Lower leg skin (tissue), 3 donors: ENCODE measurements around the gene MYO1B.

ENCODE experiments used
- POLR2A ChIP-seq, 2 donors: fragments of 450-650 bp; IDR thresholded peaks; one replicate each; pipeline ENCODE4 v1.6.1; 2016 to 2017; ENCODE audit warnings: antibody characterized with exemption in 2 of 2, mild to moderate bottlenecking in 1 of 2, moderate library complexity in 1 of 2
- TF ChIP-seq, protein P1 (sequence below), 3 donors: fragments of 450-650 bp; IDR thresholded peaks; one replicate each; pipeline ENCODE4 v1.5.1; 2016; ENCODE audit warnings: antibody characterized with exemption in 3 of 3, mild to moderate bottlenecking in 3 of 3, moderate library complexity in 2 of 3

DNA sequence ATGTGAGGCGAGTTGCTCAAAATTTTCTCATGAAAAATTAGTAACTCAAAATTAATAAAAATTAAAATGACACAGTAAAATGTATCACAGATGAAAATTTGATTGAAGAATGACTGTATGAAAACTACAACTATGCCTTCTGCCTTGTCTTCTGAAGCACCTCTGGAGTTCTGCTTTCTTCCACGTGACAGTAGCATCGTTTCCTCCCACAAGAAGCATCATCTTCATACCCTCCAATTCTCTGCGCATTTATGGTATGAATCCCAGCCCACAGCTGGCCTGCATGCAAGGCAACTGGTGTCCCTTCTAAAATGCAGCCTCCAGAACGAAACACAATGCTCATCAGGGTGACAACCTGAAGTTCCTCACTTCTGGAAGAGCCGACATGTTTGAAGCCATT, 189.9 kb downstream of the MYO1B start:
- TF ChIP-seq, protein P1, sequence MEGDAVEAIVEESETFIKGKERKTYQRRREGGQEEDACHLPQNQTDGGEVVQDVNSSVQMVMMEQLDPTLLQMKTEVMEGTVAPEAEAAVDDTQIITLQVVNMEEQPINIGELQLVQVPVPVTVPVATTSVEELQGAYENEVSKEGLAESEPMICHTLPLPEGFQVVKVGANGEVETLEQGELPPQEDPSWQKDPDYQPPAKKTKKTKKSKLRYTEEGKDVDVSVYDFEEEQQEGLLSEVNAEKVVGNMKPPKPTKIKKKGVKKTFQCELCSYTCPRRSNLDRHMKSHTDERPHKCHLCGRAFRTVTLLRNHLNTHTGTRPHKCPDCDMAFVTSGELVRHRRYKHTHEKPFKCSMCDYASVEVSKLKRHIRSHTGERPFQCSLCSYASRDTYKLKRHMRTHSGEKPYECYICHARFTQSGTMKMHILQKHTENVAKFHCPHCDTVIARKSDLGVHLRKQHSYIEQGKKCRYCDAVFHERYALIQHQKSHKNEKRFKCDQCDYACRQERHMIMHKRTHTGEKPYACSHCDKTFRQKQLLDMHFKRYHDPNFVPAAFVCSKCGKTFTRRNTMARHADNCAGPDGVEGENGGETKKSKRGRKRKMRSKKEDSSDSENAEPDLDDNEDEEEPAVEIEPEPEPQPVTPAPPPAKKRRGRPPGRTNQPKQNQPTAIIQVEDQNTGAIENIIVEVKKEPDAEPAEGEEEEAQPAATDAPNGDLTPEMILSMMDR (IDR thresholded peaks at IDR 0.05) = no peak
- no peak for TF ChIP-seq POLR2A (IDR thresholded peaks at IDR 0.05)
